Ovary (tissue), 3 donors: ENCODE measurements around the gene BRIP1.

Experiments used
- POLR2A ChIP-seq: fragments of 450-650 bp; IDR thresholded peaks from one replicate; pipeline ENCODE4 v1.6.1; 2017; ENCODE audit warnings: antibody characterized with exemption, mild to moderate bottlenecking, moderate library complexity
- TF ChIP-seq, protein P1 (sequence below), 3 donors: fragments of 450-650 bp in 2 of 3; fragments of 200-600 bp in 1 of 3; IDR thresholded peaks; one replicate each; pipeline versions ENCODE4 v1.5.1 to v1.8.0; 2016 to 2022; ENCODE audit warnings: antibody characterized with exemption in 3 of 3, mild to moderate bottlenecking in 1 of 3
- donor health status: DM: no; HTN: no; CAD: no.

DNA sequence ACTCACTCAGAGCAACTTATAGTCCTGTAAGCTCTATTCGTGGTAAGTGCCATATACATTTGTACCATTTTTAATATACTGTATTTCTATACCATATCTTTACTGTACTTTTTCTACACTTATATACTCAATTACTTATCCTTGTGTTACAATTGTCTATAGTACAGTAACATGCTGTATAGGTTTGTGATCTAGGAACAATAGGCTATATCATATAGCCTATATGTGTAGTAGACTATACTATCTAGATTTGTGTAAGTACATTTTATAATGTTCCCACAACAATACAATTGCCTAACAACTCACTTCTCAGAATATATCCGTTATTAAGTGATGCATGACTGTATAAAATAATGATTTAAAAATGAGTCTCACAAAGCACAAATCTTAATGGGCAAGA is 149.0 kb downstream of the BRIP1 start:
- TF ChIP-seq, protein P1, sequence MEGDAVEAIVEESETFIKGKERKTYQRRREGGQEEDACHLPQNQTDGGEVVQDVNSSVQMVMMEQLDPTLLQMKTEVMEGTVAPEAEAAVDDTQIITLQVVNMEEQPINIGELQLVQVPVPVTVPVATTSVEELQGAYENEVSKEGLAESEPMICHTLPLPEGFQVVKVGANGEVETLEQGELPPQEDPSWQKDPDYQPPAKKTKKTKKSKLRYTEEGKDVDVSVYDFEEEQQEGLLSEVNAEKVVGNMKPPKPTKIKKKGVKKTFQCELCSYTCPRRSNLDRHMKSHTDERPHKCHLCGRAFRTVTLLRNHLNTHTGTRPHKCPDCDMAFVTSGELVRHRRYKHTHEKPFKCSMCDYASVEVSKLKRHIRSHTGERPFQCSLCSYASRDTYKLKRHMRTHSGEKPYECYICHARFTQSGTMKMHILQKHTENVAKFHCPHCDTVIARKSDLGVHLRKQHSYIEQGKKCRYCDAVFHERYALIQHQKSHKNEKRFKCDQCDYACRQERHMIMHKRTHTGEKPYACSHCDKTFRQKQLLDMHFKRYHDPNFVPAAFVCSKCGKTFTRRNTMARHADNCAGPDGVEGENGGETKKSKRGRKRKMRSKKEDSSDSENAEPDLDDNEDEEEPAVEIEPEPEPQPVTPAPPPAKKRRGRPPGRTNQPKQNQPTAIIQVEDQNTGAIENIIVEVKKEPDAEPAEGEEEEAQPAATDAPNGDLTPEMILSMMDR (IDR thresholded peaks at IDR 0.05): no peak
- TF ChIP-seq POLR2A: no peak
